Measurements from ENCODE around the gene SPTSSA.
"Not testable (repeated sequence)": the region's sequence is repeated elsewhere in the genome, so short reads cannot be mapped to it uniquely, and the experiment has no call there.

Gene SPTSSA, protein sequence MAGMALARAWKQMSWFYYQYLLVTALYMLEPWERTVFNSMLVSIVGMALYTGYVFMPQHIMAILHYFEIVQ

DNA sequence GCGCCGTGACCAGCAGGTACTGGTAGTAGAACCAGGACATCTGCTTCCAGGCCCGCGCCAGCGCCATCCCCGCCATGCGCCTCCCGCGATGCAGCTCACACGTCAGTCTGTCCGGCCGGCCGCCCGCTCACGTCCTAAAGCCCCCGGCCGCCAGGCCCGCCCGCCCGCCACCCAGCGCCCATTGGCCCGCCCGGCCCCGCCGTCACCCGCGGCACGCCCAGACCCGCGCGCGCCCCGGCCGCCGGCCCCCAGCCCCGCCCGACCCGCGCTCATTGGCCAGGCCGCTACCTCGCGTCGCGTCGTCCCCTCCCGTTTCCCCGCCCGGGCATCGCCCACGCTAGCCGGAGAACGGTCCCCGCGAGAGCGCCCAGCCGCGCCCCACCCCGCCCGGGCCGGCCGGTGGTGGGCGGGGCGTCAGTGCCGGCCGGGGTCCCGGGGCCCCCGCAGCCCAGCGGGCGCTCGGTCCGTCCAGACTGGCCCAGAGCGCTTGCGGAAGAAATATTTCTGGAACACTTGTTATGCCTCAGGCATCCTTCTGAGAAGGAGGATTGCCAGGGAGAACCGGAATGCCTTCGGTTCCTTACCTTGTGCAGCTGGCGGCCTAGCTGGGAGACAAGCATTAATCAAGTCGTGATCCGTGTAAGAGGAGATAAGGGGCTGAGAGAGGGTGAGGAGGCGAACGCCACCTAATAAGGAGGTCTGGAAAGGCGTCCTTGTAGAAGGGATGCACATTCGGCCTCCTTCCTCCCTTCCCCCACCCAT lies at the start of gene SPTSSA:
SPTSSA (minus strand) TSS at position 109 of the 762 bp plus-strand sequence; CDS start at position 76, 33 bp downstream.
- DNase-seq: peak; percentile 94

DNA sequence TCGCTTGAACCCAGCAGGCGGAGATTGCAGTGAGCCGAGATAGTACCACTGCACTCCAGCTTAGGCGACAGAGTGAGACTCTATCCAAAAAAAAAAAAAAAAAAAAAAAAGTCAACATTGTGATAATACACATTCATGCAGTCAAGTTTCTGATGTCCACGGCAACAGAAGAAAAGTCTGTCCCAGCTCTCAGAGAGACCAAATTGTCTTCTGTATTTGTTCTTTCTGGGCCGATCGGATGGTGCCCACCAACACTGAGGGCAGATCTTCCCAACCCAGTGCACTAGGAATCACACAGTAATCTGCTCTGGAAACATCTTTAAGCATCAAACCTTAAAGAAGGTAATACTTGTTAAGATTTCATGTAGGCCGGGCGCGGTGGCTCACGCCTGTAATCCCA lies 45.8 kb upstream of the SPTSSA start:
- no peak for DNase-seq

DNA sequence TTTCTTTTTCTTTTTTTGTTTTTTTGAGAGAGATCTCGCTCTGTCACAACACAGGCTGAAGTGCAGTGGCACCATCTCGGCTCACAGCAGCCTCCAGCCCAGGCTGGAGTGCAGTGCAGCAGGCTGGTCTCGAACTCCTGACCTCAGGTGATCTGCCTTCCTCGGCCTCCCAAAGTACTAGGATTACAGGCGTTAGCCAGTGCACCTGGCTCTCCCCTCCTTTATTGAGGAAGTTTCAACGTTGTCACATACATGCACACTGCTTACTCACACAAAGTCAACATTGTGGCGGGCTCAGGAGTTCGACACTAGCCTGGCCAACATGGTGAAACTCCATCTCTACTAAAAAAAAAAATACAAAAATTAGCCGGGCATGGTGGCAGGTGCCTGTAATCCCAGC lies 45.4 kb upstream of the SPTSSA start:
- no peak for DNase-seq

DNA sequence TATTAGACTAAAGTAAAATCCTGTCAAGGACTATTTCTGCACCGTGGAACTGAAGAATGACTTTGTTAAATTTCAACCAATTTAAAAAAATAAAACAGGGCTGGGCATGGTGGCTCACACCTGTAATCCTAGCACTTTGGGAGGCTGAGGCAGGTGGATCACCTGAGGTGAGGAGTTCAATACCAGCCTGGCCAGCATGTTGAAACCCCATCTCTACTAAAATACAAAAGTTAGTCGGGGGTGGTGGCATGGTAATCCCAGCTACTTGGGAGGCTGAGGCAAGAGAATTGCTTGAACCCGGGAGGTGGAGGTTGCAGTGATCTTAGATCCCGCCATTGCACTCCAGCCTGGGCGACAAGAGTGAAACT lies 43.1 kb upstream of the SPTSSA start:
- DNase-seq: not testable (repeated sequence)

DNA sequence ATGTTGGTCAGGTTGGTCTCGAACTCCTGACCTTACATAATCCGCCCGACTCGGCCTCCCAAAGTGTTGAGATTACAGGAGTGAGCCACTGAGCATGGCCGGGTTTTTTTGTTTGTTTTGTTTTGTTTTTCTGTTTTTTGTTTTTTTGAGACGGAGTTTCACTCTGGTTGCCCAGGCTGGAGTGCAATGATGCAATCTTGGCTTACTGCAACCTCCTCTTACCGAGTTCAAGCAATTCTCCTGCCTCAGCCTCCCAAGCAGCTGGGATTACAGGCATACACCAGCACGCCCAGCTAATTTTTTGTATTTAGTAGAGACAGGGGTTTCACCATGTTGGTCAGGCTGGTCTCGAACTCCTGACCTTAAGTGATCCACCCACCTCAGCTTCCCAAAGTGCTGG lies 42.0 kb upstream of the SPTSSA start:
- not testable (repeated sequence) for DNase-seq

DNA sequence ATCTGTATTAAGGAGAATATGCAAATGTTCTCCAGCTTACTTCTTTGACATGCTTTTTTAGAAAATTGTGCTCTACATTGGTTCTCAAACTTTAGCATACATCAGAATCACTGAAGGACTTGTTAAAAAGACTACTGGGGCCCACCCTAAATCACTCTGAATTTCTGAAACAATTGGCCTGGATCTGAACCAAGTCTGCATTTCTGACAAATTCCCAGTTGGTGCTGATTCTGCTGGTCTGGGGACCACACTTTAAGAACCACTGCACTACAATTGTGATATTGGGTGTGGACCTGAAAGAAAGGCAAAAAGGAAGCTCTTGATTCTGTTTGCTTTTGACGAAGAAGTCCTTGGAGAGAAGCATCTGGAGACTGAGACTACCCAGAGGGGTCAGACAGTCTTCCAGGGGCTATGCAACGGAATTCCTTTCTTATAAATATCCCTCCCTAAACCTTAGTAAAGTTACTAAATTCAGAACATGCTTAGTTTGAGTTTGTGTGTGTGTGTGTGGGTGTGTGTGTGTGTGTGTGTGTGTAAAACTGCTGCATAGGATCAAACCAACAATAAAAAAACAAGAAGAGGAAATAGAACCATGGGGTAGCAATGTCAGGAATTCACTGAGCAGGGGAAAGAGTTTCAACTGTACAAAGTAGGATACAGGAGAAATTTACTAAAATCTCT lies 40.6 kb upstream of the SPTSSA start:
- no peak for DNase-seq

DNA sequence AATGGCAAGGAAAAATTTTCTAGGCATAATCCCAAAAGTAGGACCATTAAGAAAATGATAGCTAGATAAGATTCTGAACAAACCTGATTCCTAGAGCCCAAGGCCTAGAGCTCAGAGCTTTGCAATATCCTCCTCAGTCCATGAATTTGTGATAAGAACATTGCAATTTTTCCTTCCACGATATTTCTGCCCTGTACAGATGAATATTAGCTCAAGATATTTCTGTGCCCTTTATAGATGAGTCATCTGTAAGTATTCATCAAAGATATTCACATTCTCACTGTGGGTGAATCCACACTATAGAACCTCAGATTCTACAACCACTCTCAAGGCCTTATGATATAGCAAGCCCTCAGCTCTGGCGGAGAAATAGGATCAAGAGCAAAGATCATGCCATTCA lies 40.0 kb upstream of the SPTSSA start:
- no peak for DNase-seq

DNA sequence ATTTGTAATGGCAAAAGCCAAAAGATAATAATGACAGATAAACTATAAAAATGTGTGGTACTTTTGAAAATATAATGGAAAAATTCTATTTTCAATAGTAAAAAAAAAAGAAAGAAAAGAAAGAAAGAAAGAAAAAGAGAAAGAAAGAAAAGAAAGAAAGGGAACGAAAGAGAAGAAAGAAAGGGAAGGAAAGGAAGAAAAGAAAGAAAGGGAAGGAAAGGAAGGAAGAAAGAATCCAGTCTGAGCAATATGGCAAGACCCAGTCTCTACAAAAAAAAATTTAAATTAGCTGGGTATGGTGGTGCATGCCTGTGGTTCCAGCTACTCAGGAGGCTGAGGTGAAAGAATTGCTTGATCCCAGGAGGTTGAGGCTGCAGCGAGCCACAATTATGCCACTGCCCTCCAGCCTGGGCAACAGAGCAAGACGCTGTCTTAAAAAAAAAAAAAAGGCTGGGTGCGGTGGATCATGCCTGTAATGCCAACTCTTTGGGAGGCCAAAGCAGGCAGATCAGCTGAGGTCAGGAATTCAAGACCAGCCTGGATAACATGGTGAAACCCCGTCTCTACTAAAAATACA lies 39.1 kb upstream of the SPTSSA start:
- DNase-seq: no peak

DNA sequence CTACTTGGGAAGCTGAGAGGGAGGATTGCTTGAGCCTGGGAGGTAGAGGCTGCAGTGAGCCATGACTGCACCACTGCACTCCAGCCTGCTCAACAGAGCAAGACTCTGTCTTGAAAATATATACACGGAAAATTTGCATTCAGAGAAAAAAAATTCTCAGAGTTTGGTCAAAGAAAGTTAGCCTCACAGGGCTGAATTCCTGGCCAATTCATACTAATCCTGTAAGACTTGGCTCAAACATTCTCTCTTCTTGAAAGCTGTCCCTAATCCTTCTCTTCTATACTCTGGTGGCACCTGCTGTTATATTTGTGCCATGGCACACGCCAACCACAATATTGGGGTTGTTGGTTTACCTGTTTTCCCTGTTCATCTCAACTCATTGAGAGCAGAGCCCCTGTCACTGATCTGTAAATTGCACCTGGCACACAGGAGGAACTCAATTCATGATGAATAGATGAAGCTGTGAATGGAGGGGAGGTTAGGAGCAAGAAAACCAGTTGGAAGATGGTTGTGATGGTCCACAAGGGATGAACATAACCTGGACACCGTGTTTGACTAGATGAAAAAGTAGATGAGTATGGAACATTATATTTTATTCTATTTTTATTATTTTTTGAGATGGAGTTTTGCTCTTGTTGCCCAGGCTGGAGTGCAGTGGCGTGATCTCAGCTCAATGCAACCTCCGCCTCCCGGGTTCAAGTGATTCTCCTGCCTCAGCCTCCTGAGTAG lies 36.8 kb upstream of the SPTSSA start:
- DNase-seq: no peak

DNA sequence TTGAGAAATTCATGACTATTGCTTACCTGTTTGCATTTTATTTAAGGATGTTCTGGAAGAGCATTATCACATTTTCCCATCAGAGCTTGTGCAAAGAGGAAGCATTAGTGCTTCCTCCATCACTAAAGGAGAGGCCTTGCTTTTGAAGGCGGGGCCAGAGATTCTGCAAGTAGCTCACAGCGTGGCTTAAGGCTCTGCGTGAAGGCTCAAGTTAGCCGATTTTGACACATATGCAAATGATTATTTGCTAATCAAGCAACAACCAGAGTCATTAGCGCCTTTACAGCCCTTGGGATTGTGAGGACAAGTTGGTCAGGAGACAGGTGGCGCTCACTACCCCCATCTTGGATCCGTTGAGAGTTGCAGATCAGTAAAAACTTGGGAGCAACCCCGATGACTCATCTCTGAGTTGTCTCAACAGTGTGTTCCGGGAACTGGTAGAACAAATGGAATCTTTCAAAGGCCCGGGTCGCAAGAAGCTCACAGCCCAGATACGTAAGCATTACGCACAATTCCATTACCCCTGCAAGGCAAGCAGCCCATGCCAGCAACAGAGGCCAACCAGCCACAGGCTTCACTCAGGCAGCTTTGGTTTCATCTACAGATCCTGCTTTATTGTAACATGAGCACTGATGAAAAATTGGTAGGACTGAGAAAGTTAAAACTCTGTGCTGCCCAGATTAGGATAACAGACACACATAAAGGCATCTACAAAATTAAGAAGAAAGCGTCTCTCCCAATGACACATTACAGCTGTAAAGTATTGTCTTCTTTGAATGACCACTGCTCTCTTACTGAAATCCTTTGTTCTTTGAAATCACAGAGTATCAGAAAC lies 34.9 kb upstream of the SPTSSA start:
- no peak for DNase-seq

DNA sequence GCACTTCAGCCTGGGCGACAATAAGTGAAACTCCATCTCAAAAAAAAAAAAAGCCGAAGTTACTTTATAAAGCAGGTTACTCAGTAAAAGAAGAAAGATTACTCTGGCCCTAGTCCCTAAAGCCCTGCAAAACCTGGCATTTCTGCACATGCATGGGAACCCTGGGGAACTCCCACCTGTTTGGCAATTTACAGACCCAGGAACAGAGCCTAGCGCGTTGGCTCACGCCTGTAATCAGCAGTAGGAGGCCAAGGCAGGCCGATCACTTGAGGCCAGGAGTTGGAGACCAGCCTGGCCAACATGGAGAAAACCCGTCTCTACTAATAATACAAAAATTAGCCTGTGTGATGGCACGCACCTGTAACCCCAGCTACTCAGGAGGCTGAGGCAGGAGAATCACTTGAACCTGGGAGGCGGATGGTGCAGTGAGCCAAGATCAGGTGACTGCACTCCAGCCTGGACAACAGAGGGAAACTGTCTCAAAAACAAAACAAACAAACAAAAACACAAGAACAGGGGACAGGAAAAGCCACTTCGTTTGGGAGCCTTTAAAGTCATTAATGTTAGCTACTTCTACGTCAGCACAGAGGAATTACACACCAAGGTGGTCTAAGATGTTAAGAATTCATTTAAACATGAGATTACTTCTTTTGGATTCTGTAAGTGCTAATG lies 34.1 kb upstream of the SPTSSA start:
- no peak for DNase-seq

DNA sequence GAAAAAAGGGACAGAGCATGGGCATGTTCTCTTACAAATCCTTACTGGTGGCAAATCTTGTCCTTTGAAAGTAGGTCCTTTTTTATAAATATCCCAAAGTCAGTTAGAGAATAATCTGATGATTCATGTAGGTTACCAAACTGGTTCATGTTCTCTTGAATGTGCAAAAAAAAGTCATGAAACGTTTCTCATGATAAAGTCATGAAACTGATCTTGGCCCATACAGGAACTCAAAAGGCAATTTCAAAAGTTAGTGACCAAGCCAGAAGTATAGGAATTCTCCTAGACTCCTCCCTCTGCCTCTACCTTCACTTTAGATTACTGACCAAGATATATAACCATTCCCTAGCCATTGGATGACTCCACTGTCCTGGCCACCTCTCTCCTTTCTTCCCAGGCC lies 27.3 kb upstream of the SPTSSA start:
- DNase-seq: no peak

DNA sequence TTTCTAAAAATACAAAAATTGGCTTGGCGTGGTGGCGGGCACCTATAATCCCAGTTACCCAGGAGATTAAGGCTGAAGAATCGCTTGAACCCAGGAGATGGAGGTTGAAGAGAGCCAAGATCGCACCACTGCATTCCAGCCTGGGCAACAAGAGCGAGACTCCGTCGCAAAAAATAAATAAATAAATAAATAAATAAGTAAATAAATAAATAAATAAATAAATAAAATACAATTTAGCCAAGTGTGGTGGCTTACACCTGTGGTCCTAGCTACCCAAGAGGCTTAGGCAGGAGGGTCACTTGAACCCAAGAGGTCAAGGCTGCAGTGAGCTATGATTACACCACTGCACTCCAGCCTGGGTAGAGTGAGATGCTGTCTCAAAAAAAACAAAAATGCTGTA lies 26.5 kb upstream of the SPTSSA start:
- no peak for DNase-seq

DNA sequence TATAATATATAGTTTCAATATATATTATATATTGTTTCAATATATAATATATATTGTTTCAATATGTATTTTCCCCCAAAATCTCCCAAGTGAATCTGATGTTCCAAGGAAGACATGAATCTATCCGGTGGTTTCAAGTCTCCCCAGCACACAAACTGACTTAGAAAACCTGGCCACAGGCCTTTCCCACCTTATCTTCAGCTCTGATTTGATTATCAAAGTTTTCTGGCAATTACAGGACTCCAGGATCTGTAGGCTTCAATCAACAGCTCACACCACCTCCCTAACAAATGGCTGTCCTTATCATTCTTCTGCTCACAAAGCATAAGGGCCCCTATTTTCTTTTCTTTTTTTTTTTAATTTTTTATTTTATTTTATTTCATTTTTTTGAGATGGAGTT lies 22.7 kb upstream of the SPTSSA start:
- no peak for DNase-seq

DNA sequence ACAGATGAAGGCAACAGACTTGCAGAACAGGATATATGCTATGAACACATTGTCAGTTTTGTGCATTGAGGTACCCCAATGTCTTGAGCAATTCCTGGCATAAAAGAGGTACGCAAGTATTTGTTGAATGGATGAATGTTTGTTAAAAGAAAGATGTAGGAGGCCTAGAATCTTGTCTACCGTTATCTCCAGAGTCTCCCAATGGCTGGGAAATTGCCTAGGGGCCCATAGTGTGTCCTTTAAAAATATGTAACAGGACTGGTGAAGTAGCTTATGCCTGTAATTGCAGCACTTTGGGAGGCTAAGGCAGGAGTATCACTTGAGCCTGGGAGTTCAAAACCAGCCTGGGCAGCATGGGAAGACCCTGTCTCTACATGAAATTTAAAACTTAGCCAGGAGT lies 20.4 kb upstream of the SPTSSA start:
- no peak for DNase-seq

DNA sequence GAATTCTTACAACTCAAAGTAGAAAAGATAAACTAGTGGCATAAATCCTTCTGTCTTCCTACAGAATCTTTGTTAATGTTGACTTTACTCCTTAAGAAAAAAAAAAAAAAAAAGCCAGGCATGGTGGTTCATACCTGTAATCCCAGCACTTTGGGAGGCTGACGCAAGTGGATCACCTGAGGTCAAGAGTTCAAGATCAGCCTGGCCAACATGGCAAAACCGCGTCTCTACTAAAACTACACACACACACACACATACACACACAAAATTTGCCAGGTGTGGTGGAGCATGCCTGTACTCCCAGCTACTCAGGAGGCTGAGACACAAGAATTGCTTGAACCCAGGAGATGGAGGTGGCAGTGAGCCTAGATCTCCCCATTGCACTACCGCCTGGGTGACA lies 17.7 kb upstream of the SPTSSA start:
- DNase-seq: no peak

DNA sequence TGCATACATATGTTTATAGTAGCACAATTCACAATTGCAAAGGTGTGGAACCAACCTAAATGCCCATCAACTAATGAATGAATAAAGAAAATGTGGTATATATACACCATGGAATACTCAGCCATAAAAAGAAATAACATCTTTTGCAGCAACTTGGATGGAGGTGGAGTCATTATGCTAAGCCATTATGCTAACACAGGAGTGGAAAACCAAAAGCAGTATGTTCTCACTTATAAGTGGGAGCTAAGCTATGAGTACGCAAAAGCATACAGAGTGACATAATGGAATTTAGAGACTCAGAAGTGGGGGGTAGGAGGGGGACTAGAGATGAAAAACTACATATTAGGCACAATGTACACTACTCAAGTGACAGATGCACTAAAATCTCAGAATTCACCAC lies 16.2 kb upstream of the SPTSSA start:
- DNase-seq: no peak

DNA sequence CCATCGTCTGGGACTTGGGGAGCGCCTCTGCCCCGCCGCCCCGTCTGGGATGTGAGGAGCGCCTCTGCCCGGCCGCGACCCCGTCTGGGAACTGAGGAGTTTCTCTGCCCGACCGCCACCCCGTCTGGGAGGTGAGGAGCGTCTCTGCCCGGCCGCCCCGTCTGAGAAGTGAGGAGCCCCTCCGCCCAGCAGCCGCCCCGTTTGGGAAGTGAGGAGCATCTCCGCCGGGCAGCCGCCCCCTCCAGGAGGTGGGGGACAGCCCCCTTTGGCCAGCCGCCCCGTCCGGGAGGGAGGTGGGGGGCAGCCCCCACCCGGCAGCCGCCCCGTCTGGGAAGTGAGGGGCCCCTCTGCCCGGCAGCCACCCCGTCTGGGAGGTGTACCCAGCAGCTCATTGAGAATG lies 14.0 kb upstream of the SPTSSA start:
- not testable (repeated sequence) for DNase-seq

DNA sequence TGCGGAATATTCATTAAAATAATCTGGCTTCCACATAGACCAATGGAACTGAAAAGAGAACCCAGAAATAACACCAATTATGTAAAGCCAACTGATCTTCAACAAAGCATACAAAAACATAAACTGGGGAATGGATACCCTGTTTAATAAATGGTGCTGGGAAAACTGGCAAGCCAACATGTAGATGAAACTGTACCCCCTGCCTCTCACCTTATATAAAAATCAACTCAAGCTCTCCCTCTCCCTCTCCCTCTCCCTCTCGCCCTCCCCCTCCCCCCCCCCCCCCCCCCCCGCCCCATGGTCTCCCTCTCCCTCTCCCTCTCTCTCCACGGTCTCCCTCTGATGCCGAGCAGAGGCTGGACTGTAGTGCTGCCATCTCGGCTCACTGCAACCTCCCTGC lies 13.1 kb upstream of the SPTSSA start:
- DNase-seq: no peak

DNA sequence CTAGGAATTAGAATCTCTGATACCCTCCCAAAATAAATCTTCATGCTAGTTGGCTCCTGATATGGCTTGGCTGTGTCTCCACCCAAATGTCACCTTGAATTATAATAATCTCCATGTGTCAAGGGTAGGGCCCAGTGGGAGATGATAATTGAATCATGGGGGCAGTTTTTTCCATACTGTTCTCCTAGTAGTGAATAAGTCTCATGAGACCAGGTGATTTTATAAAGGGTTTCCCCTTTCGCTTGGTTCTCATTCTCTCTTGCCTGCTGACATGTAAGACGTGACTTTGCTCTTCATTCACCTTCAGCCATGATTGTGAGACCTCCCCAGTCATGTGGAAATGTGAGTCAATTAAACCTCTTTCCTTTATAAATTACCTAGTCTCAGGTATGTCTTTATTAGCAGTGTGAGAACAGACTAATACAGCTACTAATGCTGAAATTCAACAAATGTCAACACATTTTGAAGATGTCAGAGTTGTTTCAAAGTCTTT lies 12.2 kb upstream of the SPTSSA start:
- DNase-seq: peak; percentile 3

DNA sequence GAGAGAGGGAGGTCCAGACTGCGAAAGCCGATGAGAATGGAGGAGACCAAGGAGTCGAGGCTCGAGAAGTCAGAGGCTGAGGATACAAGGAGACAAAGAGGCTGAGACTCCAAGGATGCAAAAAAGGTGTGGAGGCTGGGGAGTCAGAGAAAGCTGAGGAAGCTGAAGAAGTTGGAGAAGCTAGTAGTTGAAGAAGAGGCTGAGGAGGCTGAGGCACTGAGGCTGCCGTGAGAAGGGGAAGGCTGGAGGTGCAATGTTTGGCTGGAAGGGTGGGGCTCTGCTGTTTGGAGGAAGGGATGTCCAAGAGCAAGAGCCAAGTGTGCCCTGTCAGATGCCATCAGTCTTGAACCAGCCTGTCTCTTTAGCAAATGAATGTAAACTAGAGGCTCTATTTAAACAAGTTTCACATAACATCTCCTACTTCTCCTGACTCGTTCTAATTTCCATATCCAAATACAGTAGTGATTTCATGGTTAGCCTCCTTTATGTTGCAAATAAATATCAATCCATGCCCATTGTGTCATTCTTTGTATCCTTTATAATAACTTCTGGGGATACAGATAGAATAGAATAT lies 10.8 kb upstream of the SPTSSA start:
- peak; percentile 32 for DNase-seq
